ENCODE results near the gene ITGB4.
"Not testable (repeated sequence)": the region's sequence is repeated elsewhere in the genome, so short reads cannot be mapped to it uniquely, and the experiment has no call there.

The ITGB4 gene

DNA sequence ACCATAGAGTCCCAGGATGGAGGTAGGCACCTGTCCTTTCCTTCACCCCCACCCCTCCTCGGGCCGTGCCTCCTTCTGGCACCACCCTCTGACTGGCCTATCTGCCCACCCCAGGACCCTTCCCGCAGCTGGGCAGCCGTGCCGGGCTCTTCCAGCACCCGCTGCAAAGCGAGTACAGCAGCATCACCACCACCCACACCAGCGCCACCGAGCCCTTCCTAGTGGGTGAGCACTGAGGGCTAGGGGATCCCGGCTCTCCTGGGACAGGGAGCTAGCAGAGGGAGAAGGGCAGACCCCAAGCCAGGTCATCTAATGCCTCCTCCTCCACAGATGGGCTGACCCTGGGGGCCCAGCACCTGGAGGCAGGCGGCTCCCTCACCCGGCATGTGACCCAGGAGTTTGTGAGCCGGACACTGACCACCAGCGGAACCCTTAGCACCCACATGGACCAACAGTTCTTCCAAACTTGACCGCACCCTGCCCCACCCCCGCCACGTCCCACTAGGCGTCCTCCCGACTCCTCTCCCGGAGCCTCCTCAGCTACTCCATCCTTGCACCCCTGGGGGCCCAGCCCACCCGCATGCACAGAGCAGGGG lies 35.9 kb downstream of the ITGB4 start:
- Mint-ChIP-seq H3K27ac (no peak overlapping the region), H3K9me3 (no peaks in the 10 kb centered on the region), H3K4me1 (ENCODE audit: low read depth) (peaks cover 9% of the 10 kb centered on the region), H3K4me3 (no peak overlapping the region), H3K27me3 (ENCODE audit: low read depth) (no peaks in the 10 kb centered on the region), H3K36me3 (ENCODE audit: low read depth) (no peaks in the 10 kb centered on the region)
- DNase-seq (ENCODE audit: low spot score): no peak

DNA sequence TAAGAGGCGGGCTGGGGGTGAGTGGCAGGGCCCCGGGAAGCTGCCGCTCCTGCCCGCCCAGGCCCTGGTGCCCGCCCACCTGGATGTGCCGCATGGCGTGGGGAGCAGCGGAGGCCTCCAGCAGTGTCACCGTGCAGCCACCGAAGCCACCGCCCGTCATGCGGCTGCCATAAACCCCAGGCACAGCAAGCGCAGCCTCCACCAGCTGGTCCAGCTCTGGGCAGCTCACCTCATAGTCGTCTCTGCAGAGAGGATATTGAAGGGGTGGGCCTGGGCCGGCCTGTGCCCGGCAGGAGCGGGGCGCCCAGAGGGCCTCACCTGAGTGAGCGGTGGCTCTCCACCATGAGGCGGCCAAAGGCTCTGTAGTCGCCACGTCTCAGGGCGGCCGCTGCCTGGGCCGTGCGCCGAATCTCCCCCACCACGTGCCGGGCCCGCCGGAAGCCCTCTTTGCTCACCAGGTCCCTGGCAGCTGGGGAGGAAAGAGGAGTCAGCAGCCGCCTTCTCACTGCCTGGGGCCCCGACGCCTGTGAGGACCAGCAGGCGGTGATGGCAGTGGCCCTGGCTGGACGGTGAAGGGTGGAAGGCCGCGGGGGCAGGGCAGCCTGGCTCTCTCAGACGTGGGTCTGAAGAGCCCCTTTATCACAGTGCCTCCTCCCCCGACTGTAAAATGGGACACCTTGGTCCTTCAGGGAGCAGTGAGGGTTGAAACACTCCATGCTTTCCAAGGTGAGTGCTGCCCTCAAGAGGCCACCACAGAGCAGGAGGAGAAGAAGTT lies 37.1 kb downstream of the ITGB4 start:
- DNase-seq (ENCODE audit: low spot score): no peak
- H3K9me3 Mint-ChIP-seq: no peaks in the 10 kb centered on the region
- H3K27ac Mint-ChIP-seq: no peak overlapping the region
- H3K27me3 Mint-ChIP-seq (ENCODE audit: low read depth): no peaks in the 10 kb centered on the region
- H3K4me1 Mint-ChIP-seq (ENCODE audit: low read depth): peaks cover 5% of the 10 kb centered on the region
- no peaks in the 10 kb centered on the region for H3K36me3 Mint-ChIP-seq (ENCODE audit: low read depth)
- no peak overlapping the region for H3K4me3 Mint-ChIP-seq

DNA sequence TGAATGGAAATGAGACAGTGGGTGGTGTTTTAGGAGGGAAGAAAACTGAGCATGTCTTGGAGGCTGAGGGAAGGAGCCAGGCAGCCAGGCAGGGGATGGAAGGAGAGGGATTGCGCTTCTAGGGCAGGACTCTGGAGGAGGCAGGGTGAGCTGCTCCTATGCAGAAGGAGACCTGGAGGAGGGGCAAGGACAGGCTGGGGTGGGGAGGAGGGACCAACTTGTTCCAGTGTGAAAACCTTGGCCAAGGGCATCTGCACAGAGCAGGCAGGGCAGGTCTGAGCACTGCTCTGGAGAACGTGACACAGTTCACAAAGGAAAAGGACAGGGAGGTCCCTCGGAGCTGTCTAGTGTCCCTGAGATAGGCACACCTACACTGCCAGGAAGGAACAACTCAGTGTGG lies 38.2 kb downstream of the ITGB4 start:
- Mint-ChIP-seq H3K36me3 (ENCODE audit: low read depth) (no peaks in the 10 kb centered on the region), H3K27me3 (ENCODE audit: low read depth) (no peaks in the 10 kb centered on the region), H3K9me3 (no peaks in the 10 kb centered on the region), H3K27ac (no peak overlapping the region), H3K4me1 (ENCODE audit: low read depth) (peaks cover 9% of the 10 kb centered on the region), H3K4me3 (no peak overlapping the region)
- DNase-seq (ENCODE audit: low spot score): no peak

DNA sequence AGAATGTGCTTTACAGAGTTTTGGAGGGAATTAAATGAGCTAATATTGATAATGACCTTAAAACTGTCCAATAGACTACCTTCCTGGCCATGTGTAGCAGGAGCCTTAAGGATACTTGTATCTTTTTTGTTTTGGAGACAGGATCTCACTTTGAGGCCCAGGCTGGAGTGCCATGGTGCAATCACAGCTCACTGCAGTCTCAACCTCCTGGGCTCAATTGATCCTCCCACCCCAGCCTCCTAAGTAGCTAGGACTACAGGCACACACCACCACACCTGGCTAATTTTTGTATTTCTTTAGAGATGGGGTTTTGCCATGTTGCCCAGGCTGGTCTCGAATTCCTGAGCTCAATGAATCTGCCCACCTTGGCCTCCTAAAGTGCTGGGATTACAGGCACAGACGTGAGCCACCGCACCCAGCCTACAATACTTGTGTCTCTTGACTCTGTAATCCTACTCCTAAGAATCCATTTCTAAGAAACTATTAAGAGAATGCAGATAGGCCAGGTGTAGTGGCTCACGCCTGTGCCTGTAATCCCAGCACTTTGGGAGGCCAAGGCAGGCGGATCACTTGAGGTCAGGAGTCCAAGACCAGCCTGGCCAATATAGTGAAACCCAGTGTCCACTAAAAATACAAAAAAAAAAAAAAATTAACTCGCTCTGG lies 38.9 kb downstream of the ITGB4 start:
- not testable (repeated sequence) for H3K9me3 Mint-ChIP-seq; H3K4me1 Mint-ChIP-seq (ENCODE audit: low read depth); DNase-seq (ENCODE audit: low spot score); H3K4me3 Mint-ChIP-seq; H3K27me3 Mint-ChIP-seq (ENCODE audit: low read depth); H3K36me3 Mint-ChIP-seq (ENCODE audit: low read depth); H3K27ac Mint-ChIP-seq

DNA sequence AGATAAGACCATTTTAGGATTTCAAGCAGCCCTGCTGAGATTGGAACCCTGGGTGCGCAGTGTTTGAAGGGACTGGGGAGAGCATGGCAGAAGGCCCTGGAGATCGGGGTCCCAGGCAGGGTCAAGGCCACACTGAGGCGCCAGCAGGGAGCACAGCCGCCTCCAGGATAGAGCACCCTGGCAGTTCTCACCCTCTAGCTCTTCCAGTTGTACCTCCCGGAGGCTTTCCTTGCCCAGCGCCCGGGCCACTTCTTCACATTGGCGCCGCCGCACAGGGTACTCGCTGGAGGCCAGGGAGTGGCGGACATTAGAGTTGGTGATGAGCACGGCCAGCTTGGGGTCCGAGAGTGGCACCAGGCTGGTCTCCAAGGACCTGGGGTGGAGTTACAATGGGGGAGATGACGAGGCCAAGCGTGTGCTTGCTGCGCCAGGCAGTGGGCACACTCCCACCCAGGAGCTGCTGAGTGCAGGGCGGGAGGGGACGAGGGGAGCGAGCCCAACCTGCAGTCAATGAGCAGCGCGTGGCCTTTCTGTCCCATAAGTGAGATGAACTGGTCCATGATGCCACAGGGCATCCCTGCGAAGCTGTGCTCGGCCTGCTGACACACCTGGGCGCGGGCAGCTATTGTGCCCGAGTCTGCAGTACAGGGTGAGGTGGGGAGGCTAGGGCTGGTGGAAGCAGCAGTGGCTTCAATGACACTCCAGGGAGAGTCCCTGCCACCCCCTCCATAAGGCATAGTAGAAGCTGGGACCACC lies 41.4 kb downstream of the ITGB4 start:
- H3K9me3 Mint-ChIP-seq: no peaks in the 10 kb centered on the region
- peak overlapping the region; percentile 52 for H3K4me3 Mint-ChIP-seq
- H3K27ac Mint-ChIP-seq: peak overlapping the region; percentile 10
- H3K4me1 Mint-ChIP-seq (ENCODE audit: low read depth): peaks cover 5% of the 10 kb centered on the region
- H3K36me3 Mint-ChIP-seq (ENCODE audit: low read depth): no peaks in the 10 kb centered on the region
- no peaks in the 10 kb centered on the region for H3K27me3 Mint-ChIP-seq (ENCODE audit: low read depth)
- DNase-seq (ENCODE audit: low spot score): no peak

DNA sequence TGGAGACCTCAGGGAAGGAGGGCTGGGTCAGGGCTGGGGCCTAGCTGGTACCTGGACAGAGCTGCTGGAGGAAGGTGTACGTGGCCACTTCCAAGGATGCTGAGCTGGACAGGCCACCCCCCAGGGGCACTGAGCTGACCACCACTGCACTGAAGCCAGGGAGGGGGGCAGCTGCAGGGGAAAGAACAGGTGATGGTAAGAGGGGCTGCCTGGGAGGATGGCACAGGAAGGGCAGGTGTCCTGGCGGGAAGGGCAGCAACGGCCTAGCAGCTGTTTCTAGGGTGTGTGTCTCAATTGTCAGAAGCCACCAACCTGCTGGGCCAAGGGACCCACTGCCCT lies 42.0 kb downstream of the ITGB4 start:
- Mint-ChIP-seq H3K27ac (peak overlapping the region; percentile 10), H3K4me1 (ENCODE audit: low read depth) (peaks cover 5% of the 10 kb centered on the region), H3K4me3 (peak overlapping the region; percentile 52), H3K27me3 (ENCODE audit: low read depth) (no peaks in the 10 kb centered on the region), H3K9me3 (no peaks in the 10 kb centered on the region), H3K36me3 (ENCODE audit: low read depth) (no peaks in the 10 kb centered on the region)
- no peak for DNase-seq (ENCODE audit: low spot score)

DNA sequence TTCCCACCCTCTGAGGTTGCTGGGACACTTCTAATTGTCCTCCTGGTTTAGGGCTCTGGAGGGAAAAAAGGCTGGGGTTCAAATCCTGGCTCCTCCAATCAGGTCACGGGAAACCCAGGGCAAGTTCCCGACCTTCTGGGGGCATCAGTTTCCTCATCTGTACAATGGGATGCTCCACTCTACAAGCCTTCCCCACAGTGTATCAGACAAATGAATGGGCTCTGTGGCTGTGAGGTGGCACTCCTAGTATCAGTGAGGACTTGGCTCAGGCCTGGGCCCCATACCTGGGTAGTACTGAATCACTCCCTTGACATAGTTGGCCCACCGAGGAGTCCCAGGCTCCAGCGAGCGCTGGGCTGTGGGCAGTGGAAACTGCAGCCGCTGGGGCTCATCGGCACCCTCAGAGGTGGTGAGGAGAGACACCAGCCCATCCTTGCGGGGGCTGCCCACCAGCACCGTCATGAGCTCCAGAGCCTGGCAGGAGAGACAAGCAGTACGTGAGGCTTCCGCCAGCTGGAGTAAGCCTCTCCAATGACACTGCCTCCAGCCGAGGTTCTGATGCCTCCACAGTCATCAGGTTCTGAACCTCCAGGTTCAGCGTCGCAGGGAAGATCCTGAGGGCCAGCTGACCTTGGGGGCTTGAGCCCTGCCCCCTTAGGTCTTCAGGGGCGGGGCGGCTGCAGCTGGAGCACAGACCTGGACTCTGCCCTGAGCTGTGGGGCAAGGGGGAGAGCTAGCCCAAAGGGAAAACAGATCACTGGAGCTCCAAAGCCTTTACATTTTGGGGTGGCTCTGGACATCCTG lies 42.6 kb downstream of the ITGB4 start:
- H3K4me1 Mint-ChIP-seq (ENCODE audit: low read depth): peaks cover 5% of the 10 kb centered on the region
- peak overlapping the region; percentile 70 for H3K27ac Mint-ChIP-seq
- H3K27me3 Mint-ChIP-seq (ENCODE audit: low read depth): no peaks in the 10 kb centered on the region
- no peaks in the 10 kb centered on the region for H3K9me3 Mint-ChIP-seq
- H3K36me3 Mint-ChIP-seq (ENCODE audit: low read depth): no peaks in the 10 kb centered on the region
- no peak for DNase-seq (ENCODE audit: low spot score)
- H3K4me3 Mint-ChIP-seq: peak overlapping the region; percentile 81

DNA sequence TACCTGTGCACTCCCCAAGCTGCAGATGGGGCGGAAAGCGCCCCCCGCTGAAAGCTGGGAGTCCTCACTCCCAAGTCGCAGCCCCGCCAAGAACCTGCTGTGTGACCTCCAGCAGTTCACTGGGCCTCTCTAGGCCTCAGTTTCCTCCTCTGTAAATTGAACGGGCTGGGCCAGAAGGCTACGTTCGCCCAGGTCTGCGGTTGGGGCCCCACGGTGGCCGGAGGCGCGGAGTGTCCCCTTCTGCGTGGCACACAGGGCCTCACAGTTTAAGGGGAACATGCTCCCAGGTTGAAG lies 43.1 kb downstream of the ITGB4 start:
- Mint-ChIP-seq H3K27me3 (ENCODE audit: low read depth) (no peaks in the 10 kb centered on the region), H3K4me3 (peak overlapping the region; percentile 81), H3K9me3 (no peaks in the 10 kb centered on the region), H3K4me1 (ENCODE audit: low read depth) (peaks cover 5% of the 10 kb centered on the region), H3K27ac (peak overlapping the region; percentile 70), H3K36me3 (ENCODE audit: low read depth) (no peaks in the 10 kb centered on the region)
- no peak for DNase-seq (ENCODE audit: low spot score)

DNA sequence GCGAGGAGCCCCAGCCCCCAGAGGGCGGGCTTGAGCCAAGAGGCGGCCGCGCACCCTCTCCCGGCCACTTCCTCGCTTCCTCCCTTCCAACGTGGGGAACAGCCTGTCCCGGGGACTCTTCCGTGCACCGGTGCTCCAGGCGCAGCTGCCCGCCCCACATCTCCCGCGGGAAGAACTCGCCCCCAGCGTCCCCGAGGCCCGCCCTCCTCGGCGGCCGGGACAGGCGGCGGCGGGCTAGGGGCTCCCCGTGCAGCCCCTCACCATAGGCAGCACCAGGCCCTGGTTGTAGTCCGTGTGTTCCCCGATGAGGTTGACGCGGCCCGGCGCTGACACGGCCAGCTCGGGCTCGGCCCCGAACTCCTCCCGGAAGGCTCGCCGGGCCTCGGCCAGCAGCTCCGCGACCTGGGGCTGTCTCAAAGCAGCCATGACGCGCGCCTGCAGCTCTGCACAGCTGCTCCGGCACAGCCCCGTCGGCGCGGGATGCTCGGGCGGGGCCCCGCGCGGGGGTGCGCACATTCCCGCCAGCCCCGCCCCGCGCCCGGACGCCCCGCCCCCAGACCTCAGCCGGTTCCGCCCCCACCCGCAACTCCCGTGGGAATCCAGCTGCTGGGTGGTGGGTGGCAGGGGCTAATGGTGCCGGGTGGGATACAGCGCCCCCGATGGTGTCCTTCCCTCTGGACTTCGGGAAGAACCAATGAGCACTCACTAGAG lies 43.6 kb downstream of the ITGB4 start, which contains the start of gene GALK1:
Gene GALK1, minus strand, starts transcription at position 482 of the 711 bp plus-strand sequence. Its CDS starts 56 bp downstream, at position 426.
- Mint-ChIP-seq H3K9me3 (no peaks in the 10 kb centered on the region), H3K27ac (peak within 1 kb of the TSS; percentile 70), H3K4me3 (peak within 1 kb of the TSS; percentile 81), H3K36me3 (ENCODE audit: low read depth) (no peaks in the 10 kb centered on the region), H3K4me1 (ENCODE audit: low read depth) (peaks cover 5% of the 10 kb centered on the region), H3K27me3 (ENCODE audit: low read depth) (no peaks in the 10 kb centered on the region)
- peak; percentile 75 for DNase-seq (ENCODE audit: low spot score)

DNA sequence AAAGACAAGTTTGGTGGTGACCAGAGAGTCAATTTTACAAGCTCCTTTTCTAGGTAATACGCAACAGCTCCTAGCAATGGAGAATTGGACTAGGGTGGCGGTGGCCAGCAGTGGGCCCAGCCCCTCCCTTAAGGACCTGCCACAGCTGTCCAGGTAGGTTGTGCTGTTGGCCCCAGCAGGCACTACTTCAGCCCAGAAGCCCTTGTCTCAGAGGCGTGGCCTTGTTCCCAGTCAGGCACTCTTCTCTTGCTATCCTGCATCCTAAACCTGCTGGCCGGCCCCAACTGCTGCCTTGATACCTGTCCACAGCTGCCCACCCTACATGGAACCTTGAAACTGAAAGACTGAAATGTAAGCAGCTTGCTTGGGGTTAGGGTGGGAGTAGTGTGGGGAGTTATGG lies 44.7 kb downstream of the ITGB4 start:
- Mint-ChIP-seq H3K9me3 (no peaks in the 10 kb centered on the region), H3K27ac (no peak overlapping the region), H3K4me3 (peak overlapping the region; percentile 45), H3K4me1 (ENCODE audit: low read depth) (peaks cover 5% of the 10 kb centered on the region), H3K27me3 (ENCODE audit: low read depth) (no peaks in the 10 kb centered on the region), H3K36me3 (ENCODE audit: low read depth) (no peaks in the 10 kb centered on the region)
- DNase-seq (ENCODE audit: low spot score): no peak

DNA sequence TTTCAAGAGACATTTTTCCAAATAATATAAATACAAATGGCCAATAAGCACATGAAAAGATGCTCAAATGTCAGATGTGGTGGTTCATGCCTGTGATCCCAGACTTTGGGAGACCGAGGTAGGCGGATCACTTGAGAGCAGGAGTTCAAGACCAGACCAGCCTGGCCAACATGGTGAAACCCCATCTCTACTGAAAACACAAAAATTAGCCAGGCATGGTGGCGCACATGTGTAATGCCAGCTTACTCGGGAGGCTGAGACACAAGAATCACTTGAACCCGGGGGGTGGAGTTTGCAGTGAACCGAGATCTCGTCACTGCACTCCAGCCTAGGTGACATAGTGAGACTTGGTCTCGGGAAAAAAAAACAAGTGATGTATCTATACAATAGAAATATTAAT lies 46.6 kb downstream of the ITGB4 start:
- no peak for DNase-seq (ENCODE audit: low spot score)
- Mint-ChIP-seq H3K27ac (no peak overlapping the region), H3K4me1 (ENCODE audit: low read depth) (peaks cover 5% of the 10 kb centered on the region), H3K27me3 (ENCODE audit: low read depth) (no peaks in the 10 kb centered on the region), H3K9me3 (no peaks in the 10 kb centered on the region), H3K36me3 (ENCODE audit: low read depth) (no peaks in the 10 kb centered on the region), H3K4me3 (no peak overlapping the region)

DNA sequence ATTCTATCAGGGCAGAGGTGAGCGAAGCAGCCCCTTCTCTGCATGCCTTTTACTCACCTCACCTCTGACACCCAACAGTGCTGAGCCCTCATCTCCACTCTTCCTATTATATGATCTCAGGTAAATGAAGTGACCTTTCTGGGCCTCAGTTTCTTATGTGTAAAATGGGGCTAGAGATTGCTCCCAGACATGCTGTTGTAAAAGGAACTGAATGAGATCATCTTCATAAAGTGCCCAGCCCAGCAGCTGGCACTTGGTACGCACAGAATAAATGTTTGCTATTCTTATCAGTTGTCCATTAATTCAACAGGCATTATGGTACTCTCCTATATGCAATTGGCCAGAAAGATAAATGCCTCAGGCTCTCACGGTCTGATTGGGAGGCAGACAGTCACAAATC lies 48.3 kb downstream of the ITGB4 start:
- H3K9me3 Mint-ChIP-seq: no peaks in the 10 kb centered on the region
- no peaks in the 10 kb centered on the region for H3K36me3 Mint-ChIP-seq (ENCODE audit: low read depth)
- no peak overlapping the region for H3K27ac Mint-ChIP-seq
- H3K4me1 Mint-ChIP-seq (ENCODE audit: low read depth): no peaks in the 10 kb centered on the region
- DNase-seq (ENCODE audit: low spot score): no peak
- H3K27me3 Mint-ChIP-seq (ENCODE audit: low read depth): no peaks in the 10 kb centered on the region
- H3K4me3 Mint-ChIP-seq: no peak overlapping the region
